GM21381 (cell line): ENCODE data around the gene ERN2.

ENCODE experiments used
- ATAC-seq: cut with Tn5 transposase; IDR thresholded peaks from one replicate; pipeline ENCODE4 v1.9.1; 2021; ENCODE audit warnings: mild to moderate bottlenecking, moderate library complexity; ENCODE audit not compliant: unreplicated experiment

Gene ERN2

DNA sequence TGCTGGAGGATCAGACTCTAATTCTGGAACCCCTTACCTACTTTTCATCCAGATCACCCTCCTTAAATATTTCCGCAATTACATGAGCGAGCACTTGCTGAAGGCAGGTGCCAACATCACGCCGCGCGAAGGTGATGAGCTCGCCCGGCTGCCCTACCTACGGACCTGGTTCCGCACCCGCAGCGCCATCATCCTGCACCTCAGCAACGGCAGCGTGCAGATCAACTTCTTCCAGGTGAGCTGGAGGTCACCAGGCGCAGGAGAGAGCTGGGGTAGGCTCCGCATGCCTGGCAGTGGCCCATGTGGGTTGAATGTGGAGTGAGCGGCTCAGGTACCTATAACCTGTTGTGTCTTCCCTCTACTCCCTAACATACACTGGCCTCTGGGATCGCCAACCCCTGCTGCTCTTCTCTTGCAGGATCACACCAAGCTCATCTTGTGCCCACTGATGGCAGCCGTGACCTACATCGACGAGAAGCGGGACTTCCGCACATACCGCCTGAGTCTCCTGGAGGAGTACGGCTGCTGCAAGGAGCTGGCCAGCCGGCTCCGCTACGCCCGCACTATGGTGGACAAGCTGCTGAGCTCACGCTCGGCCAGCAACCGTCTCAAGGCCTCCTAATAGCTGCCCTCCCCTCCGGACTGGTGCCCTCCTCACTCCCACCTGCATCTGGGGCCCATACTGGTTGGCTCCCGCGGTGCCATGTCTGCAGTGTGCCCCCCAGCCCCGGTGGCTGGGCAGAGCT is 23.4 kb downstream of the ERN2 start:
- ATAC-seq, result no peak

DNA sequence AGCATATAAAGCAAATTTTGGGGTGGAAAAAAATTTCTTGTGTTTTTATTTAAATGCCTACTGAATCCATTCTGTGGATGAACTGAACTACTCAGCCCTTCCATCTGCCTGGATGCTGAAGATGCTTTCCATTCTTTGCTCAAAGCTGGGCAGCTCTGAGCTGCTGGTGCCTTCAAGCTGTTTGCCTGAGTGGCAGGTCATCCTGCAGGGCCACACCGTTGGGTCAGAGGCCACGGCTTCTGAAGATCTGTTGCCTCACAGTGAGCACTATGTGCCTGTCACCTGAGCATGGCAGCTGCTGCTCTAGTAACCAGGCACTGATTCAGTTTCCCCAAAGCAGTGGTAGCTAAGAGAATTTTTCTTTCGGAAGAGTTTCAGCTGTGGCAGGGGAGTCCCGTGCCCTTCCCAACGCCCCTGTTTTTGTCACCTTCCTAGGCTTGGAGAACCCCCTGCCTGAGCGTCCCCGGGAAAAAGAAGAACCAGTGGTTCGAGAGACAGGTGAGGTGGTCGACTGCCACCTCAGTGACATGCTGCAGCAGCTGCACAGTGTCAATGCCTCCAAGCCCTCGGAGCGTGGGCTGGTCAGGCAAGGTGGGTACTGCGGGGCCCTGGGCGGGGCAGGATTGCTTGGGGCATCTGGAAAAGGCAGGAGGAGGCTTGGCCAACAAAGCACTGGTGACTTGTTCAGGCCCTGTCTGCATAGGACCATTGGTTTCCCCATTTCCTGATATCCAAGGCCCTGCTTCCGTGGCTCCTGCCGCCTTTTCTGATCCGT is 25.8 kb downstream of the ERN2 start:
- no peak for ATAC-seq

DNA sequence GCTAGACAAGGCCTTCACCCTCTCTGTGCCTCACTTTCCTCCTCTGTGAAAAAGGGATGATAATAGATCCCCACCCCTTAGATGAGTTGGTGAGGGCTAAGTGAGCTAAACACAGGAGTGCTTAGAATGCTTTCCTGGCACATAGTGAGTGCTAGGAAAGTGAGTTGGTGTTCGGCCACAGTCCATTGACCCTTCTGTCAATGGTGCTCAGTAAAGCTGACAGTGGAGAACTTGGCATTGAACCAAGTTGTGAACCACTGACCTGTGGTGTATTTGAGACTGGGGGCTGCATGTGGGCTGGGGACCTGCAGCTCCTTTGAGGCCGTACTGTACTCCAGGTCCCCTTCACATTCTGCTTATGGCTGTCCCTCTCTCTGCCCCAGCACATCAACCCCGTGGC is 29.5 kb downstream of the ERN2 start:
- no peak for ATAC-seq

DNA sequence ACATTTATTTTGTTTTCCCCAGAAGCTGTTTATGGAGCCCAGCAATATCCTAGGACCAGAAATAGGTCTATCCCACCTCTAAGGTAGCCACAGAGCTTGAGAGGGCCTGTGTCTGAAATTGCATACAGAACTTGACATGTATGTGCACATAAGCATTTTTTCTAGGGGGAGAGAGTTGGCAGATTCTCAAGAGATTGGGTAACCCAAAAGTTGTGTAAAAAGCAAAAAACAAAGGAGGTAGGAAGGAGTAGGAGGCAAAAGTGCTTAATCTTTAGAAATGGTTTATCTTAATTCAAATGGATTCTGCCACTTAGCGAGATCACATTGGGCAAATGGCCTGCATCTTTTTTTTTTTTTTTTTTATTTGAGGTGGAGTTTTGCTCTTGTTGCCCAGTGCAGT is 30.8 kb downstream of the ERN2 start:
- no peak for ATAC-seq

DNA sequence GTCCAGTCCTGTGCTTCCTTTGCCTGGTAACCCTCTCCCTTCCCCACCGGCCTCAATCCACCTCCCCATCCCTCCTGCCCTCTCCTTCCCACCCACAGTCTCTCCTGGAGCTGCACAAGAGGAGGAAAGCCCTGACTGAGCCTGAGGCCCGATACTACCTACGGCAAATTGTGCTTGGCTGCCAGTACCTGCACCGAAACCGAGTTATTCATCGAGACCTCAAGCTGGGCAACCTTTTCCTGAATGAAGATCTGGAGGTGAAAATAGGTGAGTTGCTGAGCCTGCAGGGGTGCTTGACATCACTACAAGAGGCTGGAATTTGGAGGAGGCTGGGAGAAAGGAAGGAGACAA is 33.1 kb downstream of the ERN2 start:
- no peak for ATAC-seq

DNA sequence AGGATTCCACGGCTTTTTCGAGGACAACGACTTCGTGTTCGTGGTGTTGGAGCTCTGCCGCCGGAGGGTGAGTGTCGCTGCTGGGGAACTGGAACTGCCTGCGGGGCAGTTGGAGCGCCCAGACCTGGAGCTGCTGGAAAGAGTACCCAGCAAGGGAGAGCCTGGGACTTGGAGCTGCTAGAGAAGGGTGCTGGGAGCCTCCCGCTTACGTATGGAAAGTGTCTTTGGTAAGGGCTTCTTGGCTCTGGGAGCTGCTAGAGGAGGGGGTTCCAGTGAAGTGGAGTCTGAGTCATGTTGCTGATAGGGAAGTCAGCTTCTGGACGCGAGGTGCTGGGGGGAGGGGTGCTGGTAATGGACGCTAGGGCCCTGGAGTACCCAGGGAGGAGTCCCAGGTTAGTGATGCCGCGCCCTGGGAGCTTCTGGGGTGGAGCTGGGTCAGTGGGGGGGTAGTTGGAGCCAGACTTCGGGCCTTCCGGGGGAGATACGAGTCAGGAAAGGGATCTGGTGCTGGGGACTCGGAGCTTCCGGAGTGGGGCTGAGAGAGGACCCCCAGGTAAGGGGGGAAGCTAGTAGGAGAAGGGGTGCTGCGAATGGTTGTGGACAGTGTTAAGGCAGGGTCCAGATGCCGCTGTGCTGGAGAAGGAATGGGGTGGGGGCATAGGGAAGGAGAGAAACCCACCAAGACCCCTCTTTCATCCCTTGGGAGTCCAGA is 33.6 kb downstream of the ERN2 start:
- ATAC-seq, result no peak

DNA sequence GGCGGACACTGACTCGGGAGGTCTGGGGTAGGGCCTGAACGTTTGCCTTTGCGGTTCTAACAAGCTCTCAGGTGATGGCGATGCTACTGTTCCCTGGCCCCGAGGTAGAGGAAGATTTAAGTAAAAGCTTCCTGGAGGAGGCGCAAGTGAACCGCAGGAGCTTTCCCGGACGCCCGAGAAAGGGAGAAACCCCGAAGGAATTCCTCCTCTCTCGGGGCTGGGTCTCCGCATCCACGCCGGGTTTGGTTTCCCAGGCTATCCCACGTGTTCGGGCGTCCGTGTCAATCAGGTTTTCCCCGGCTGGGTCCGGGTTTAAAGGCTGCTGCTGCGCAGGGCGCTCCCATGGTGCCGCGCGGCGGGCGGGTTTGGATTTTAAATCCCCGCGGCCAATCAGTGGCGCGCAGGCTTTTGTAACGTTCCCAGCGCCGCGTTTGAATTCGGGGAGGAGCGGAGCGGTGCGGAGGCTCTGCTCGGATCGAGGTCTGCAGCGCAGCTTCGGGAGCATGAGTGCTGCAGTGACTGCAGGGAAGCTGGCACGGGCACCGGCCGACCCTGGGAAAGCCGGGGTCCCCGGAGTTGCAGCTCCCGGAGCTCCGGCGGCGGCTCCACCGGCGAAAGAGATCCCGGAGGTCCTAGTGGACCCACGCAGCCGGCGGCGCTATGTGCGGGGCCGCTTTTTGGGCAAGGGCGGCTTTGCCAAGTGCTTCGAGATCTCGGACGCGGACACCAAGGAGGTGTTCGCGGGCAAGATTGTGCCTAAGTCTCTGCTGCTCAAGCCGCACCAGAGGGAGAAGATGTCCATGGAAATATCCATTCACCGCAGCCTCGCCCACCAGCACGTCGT is 34.4 kb downstream of the ERN2 start, which contains the start of gene PLK1:
PLK1 (plus strand) TSS at position 460 of the 844 bp plus-strand sequence; CDS start at position 504, 44 bp downstream.
- ATAC-seq, result peak; percentile 89

DNA sequence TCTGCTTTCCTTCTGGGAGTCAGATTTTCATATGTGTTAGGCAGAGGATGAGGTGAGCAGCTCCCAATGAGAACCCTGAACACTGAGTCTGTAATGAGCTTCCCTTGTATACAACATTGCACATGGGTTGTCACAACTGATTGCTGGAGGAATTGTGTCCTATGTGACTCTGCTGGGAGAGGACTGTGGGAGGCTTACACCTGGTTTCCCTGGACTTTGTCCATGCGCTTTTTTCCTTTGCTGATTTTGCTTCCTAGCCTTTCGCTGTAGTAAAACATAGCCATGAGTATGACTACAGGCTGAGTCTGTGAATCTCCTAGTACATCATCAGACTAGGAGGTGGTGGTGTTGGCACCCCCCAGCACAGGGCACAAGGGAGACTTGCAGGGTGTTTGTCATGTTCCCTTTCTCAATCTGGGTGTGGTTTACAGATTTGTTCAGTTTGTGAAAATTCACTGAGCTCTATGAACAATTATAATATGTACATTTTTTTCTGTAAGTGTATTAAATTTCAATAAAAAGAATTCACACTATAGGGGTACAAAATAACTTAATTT is 36.0 kb downstream of the ERN2 start:
- ATAC-seq, result no peak

DNA sequence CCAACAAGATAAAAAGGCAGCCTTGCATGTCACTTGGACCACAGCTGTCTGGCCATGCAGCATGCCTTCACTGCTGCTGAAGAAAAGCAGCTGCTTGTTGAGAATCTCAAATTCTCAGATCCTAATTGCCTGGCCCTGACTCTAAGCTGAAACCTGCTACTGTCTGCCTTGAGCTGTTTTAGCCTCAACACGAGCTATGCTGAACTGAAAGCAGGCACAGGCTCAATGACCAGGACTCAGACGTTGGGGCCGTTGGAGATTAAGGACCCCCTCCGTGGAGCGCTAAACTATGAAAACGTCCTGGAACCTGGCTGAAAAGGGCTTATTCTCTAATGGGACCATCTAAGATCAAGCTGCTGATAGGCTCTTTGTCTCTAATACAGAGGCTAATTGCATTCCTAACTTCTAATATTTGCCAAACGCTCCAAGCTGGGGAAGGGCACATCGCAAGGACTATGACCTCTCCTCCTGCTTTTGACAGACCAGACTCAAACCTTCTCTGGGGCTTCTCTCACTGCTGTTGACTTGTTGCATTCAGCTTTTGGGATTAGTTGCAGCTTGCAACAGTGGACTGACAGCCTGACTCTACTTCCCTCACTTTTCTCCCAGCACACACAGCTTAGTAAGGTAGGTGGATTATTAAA is 38.9 kb downstream of the ERN2 start:
- ATAC-seq, result no peak

DNA sequence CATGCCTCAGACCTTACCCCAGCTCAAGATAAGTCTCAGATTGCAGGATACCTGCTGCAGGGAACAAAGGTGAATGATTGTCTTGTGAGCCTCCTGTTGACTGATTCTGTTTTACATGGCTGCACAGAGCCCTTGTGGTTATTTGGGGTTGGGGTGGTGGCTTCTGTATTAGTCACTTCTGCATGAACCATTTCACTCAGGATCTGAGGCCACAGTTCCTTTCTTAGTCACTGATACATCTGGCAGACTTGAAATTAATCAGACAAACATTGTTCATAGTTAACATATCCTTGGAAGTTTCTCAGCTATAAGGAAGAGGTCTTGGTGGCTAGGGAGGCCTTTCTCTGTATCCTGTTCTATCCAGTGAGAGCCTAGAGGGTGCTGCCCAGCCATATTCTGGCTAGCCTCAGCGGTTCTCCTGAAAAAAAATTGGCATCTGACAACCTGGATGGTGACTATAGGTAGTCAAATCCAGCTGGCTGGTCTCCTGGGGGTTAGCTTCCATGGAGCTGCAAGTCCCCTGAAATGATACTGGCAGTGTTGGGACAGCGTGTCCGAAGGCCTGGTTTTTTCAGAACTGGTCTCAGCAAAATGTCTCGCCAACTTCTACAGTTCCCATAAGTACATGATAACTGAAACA is 42.8 kb downstream of the ERN2 start:
- ATAC-seq, result peak; percentile 94

DNA sequence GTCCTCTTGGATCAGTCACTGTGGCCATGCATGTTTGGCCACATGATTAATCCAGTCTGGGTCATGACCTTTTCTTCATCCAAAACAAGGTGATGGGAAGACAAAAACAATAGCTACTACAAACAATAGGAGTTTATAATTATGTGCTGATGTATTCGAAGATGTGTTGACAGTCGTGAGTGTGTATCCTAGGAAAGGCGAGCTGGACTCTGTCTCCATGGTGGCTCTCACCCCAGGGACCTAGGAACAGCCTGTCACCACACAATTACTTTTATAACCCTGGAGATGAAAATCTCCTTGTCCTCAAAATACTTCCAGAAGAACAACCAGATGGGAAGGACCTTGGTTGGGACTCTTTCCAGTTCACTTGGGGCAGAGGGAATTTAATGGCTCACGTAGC is 44.1 kb downstream of the ERN2 start:
- no peak for ATAC-seq

DNA sequence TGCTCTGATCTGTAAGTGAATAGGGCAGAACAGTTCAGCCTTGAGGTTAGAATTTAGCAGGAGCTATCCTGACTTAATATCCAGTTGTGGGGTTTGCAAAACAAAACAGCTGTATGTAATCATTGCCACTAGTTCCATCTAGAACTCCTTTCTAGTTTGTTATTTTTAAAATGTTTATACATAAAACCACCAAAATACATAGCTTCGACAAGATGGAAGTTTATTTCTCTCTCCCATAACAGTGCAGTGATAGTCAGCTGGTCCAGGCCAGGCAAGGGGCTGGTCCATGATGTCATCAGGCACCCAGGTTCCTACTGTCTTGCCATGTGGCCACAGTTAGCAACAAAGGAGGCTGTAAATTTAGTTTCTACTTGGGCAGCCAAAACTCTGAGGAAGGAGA is 44.8 kb downstream of the ERN2 start:
- no peak for ATAC-seq

DNA sequence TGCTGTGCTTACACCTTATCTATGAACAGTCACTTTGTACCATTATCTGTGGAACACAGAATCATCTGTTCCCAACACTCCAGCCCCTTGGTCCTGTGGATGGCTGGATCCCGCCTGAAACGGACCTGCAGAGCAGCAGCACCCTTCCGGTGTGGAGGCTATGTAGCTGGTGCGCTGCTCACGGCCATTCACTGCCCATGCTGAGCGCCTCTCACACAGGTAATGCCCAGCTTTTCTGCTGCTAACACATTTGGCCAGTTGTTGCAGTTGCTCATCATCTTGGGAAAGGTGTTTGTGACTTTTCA is 45.7 kb downstream of the ERN2 start:
- no peak for ATAC-seq

DNA sequence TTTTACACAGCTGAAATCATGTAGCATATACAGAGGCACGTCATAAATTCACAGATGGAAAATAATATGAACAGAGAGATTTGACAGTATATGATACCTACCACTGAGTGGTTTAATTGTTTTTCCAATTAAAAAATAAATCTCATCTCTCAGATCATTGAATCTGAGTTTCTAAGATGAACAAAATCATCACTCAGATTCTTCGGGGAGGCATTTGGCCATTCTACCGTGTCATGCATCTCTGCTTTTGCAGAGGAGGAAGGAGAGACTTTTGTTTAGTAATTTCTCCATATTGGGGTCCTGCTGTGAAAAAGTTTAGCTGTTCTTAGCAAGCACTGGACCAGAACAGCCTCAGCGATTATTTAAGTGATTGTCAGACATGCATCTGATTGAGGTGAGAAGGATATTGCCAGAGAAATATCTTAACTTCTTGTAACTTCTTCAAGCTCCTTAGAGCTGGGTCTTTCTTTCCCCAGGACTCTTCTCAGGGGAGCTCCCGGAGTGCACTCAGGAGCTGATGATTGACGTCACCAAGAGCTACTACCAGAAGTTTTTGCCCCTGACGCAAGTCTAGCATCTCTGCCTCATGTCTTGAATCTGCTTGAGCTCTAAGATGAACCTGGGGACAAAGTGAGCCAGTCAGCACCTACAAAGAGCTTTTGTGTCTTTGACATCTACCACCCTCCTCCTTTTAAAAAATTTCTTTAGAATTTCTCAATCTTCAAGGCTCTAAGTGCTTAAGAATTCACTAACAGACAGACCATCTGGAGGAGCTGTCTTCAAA is 46.3 kb downstream of the ERN2 start:
- no peak for ATAC-seq

DNA sequence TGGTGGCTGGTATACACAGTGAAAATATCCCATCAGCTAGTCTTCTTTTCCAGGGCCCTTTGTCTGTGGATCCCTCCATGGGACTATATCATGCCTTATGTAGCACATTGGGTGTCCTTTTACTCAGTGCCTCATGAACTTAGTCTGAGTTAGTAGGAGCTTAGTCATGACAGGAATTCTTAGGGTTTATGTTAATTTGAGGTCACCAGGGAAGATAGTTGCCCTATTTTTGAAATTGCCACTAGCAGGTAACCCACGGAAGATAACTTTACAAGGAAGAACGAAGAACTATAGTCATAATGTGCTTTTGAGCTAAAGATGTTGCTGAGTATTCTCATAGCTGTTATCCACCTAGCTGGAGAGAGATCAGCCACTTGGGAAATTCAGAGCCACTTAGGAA is 49.1 kb downstream of the ERN2 start:
- no peak for ATAC-seq

DNA sequence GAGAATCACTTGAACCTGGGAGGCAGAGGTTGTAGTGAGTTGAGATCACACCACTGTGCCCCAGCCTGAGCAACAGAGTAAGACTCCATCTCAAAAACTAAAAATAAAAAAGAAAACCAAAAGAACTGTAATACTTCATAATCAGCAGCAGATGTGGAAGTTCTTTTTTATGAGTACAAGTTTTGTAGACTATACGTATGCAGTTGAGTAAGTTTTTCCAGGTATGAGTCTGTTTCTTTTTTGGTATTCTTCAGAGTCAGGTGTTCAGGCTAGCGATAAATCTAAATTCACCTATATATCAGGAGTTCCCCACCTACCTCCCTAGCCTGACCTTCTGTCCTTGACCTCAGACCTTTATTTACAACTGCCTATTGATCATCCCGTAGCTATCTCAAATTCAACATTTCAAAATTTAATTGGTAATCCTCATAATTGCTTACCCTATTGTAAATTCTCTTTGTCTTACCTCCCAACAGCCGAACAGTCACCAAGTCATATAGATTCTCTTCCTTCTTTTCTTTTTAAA is 61.0 kb downstream of the ERN2 start:
- peak; percentile 73 for ATAC-seq

DNA sequence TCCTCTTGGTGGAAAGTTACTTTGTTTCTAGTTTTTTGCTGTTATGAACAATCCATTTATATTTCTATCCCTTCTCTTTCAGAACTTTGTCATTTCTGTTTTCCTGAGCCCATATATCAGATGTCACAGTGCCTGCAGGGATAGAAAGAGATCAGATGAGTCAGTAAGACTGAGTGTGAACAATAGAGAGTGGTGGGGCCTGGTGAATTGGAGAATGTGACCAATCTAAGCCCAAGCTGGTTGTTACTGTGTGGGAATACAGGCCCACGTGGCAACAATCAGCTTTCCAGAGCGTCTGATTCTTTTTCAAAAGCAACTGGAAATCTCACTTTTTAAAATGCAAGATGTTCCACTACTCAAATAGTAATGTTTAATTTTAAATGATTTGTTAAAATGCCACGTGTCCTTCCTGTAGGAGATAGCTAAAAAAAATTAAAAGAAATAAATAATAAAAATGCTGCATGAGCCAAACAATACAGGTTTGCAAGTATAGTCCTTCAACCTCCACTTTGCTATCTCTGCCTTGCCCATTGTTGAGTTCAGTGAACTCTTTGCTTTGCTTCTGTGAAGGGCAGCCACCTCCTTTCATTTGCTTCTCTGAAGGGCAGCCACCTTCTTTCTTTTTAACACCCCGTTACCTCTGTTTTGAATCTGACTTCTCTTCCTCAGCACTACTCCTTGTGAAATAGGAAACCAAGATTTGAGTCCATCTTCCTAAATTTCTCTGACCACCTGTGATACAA is 62.2 kb downstream of the ERN2 start:
- no peak for ATAC-seq

DNA sequence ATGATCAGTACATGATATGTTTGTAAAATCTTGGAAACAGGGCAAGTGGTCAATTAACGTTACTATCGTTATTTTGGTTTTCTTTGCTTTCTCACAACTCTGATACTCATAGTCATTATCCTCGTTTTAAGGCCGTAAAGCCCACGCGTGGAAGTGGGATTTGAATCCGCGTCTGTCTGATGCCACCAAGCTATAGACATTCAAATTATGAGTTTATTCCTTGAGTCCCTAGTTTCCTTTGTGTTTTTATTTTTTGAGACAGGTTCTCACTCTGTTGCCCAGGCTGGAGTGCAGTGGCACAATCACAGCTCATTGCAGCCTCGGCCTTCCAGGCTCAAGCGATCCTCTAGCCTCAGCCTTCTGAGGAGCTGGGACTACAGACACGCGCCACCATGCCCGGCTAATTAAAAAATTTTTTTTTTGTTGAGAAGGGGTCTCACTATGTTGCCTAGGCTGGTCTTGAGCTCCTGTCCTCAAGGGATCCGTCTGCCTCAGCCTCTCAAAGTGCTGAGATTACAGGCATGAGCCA is 70.7 kb downstream of the ERN2 start:
- no peak for ATAC-seq
